T1000 (cell line): ENCODE data around the gene HACL1.
"Not testable (repeated sequence)": the region's sequence is repeated elsewhere in the genome, so short reads cannot be mapped to it uniquely, and the experiment has no call there.

Experiments
- DNase-seq: peaks from one replicate; lab custom pipeline; 2025; ENCODE audit warnings: mixed read lengths; lab: John Stamatoyannopoulos, UW

The HACL1 gene

DNA sequence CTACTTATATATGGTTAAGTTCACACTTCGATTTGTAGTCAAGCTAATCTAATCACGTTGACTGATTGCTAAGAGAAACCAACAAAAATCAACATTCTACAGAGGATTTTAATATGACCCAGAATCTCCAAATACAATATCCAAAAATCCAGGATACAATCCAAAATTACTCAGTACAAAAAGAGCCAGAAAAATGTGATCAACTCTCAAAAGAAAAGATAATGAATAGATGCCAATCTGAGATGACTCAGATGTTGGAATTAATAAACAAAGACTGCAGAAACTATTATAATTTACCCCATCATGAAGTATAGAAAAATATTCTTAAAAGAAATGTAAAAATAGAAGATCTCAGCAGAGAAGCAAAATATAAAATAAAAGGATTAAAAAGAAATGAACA is 22.3 kb downstream of the HACL1 start:
- no peak for DNase-seq

DNA sequence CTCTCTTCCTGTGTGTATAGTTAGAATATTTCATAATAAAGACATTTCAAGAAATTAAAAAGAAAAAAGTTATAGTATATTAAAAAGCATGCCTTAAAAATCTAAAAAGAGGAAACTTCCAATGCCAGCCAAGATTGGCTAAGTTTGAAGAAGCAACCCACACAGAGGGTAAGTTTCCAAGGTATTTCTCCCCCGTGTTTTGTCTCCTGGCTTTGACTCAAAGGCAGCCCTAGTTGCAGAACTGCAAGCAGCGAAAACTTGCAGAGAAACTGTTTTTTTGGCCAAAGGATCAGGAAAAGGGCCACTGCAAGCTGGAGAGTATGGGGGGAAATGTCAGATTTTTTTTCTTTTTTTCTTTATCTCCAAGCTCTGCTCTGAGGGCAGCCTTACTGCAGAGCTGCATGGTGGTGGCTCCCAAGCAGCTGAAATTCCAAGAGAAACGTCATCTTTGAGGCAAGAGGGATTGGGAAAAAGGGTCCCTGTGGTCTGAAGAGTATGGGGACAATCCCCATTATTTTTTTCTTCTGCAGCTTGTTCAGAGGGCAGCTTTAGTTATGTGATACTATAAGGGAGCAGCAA is 23.0 kb downstream of the HACL1 start:
- DNase-seq, result no peak

DNA sequence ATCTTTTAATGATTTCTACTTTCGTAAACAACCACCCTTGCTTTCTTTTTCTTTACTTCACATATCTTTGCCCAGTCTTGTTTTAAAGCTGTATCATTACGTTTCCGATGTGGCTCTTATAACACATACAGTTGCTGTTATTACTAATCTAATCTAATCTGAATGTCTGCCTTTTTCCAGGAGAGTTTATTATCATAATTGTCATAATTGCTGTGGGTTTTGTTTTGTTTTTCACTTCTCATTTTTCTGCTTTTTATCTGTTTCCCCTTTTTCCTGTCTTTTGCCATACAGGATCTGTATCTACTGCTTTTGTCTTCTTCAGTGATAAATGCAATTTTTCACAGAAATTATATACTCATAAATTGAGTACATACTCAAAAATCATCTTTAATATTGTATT is 24.9 kb downstream of the HACL1 start:
- DNase-seq, result no peak

DNA sequence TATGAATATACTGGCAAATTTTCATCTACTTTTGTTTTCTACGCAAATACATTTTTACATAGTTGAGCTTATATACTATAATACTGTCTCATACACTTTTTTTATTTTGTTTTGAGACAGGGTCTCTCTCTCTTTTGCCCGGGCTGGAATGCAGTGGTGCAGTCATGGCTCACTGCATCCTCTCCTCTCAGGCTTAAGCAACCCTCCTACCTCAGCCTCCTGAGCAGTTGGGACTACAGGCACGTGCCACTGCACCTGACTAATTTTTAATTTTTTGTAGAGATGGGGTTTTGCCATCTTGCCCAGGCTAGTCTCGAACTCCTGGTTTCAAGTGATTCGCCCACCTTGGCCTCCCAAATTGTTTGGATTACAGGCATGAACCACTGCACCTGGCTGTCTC is 25.9 kb downstream of the HACL1 start:
- DNase-seq, result no peak

DNA sequence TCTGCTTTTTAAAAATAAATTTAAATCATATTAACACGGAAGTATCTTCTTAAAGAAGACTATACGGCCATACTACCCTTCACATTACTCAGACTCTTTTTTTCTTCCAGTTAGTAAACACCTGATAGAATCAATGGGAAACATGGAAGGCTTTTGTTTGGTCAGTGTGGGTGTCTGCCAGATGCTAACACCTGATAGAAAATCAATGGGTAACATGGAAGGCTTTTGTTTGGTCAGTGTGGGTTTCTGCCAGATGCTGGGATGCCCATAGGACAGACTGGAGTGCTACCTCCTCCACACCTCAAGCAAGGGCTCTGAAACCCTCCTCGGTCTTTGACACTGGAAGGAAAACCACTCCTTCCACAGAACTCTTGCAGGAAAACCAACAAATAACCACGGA is 29.2 kb downstream of the HACL1 start:
- DNase-seq, result no peak

DNA sequence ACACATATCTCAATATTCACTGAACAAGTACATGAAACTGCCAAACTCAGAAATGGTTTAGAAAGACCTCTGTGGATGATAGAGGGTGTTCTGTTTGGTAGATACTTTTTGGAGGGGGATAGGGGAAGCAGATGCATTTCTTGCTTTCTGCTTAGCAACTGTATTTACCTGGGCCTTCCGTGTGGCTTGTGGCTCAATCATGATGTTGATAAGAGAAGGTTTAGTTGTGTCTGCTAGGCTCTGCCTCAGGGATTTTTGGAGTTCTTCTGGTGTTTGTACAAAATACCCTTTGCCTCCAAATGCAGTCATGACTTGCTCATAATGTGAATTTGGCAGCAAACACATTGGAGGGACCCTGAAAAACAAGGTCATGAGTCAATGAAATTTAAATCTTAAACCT is 38.2 kb downstream of the HACL1 start:
- DNase-seq, result no peak

DNA sequence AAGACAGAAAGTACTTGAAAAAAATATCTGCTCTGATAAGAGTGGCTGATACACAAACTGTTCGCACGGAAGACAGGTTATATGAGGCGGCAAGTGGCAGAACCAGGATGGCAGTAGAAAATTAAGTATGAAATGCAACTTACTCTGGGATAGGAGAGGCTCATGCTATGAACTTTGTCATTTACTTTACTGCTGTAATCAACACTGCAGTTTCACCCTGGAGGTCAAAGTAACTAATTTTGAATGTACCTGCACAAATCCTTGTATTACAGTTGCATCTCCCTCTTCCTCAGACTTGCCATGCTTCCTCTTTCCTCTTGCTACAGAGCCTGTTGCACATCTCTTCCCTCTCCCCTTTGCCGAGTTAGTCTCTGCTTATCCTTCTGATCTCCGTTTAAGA is 38.8 kb downstream of the HACL1 start:
- no peak for DNase-seq

DNA sequence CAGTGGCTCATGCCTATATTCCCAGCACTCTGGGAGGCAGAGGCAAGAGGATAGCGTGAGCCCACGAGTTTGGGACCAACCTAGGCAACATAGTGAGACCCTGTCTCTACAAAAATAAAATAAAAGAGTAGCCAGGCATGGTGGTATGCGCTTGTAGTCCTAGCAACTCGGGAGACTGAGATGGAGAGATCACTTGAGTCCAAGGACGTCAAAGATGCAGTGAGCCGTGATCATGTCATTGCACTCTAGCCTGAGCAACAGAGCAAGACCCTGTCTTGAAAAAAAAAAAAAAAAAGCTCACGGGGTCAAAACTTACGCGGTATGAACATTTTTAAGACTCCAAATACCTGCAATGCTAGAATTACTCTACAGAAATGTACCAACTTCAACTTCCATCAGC is 42.8 kb downstream of the HACL1 start:
- no peak for DNase-seq

DNA sequence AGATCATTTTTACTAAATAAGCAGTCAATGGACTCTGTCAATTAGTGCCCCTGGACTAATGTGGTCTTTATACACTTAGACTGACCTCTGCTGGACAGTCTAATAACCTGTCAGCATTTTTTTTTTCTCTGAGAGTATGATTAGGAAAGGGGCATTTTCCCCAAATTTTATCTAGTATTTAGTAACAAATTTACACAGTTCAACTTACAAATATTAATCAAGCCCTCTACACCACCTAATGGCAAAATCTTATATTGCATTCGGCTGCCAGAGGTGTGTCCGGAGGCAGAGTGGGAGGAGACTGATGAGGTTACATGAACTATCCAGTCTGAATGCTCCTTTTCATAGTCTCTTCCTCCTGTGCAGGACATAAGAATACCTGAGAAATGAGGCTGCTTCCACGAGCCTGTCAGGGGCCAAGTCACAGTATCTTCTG is 43.8 kb downstream of the HACL1 start:
- peak; percentile 35 for DNase-seq

DNA sequence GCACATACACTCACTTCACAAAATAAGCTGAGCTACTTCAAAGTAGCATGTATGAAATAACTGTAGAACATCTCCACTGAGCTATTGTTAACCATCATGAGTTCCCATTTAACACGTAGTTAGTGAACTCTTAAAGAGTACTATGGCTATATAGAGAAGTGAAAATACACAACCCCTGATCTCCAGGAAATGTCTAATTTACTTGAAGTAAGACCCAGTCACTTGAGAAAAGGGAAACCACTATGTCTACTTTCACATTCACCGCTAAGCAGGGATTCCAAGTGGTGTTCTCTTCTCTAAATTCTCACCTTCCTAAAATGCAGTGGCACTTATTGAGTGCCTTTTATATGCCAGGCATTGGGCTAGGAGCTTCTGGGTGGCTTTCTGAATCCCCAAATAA is 44.9 kb downstream of the HACL1 start:
- no peak for DNase-seq

DNA sequence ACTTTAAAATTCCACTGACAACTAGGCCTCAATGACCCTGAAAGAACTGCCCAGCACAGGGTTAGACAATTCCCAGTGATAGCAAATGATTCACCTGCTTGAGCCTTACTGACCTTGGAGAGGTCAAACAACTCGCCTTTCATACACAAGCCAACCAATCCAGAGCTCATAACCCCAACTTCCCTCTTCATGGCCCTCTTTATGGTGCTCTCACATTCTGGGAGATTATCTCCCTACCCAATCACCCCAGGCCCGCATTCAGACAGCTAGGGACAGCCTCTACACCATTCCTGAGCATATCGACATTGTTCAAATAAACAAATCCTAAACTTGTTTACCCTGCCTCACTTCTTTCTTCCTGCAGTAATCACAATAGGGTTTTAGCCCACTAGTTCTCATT is 47.6 kb downstream of the HACL1 start:
- DNase-seq, result no peak

DNA sequence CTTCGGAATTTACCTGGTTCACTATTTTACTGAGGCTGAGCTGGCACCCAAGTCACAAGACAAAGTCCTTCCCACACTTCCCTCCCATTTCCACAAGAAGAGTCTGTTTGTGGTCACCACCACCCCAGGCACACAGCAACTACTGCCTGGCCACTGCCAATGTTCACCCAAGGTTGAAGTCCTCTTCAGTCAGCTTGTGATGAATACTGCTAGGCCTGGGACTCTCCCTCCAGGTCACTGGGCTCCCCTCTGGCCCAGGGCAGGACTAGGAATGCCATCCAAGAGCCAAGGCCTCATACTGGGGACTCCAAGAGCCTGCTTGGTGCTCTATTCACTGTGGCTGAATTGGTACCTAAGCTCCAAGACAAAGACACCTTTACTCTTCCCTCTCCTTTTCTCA is 49.5 kb downstream of the HACL1 start:
- no peak for DNase-seq

DNA sequence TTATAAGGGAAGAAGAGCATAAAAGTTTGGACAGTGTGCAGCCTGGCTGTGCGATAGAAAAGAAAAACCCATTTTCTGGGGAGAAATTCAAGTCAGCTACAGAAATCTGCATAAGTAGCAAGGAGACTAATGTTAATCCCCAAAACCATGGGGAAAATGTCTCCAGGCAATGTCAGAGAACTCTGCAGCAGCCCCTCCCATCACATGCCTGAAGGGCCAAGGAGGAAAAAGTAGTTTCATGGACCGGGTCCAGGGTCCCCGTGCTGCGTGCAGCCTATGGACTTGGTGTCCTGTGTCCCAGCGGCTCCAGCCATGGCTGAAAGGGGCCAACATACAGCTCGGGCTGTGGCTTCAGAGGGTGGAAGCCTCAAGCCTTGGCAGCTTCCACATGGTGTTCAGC is 51.5 kb downstream of the HACL1 start:
- DNase-seq, result no peak

DNA sequence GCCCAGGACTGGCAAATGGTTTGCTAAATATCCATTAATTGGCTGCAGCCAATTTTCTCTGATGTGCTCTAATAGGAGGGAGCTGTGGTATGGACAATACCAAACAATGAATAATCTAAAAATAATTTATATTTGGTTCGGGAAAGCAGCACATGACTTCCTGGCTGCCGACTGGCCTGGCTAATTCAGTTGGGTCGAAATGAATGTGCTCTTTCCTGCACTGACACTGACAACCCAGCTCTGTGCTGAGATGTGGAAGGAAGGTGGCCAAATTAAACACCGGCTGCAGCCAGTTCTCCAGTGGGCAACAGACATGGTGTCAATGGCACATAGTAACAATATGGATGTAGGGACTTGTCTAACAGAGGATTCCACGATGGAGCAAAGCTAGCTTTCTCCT is 58.8 kb downstream of the HACL1 start:
- DNase-seq, result no peak

DNA sequence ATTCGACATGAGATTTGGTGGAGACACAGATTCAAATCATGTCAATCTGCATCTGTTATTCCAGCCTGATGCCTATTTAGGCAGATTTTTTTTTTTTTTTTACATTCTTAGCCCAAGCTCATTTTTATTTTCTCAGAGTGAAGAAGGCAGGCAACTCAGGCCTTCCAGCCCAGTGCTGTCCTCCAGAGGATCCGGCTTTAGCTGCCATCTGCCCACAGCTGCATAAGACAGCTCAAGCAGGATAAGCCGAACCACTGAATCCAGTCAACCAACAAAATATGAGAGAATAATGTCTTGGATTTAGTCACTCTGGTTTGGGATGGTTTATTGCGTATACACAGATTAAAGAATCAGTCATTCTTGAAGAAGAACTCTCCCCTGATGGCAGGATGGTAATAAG is 60.0 kb downstream of the HACL1 start:
- no peak for DNase-seq

DNA sequence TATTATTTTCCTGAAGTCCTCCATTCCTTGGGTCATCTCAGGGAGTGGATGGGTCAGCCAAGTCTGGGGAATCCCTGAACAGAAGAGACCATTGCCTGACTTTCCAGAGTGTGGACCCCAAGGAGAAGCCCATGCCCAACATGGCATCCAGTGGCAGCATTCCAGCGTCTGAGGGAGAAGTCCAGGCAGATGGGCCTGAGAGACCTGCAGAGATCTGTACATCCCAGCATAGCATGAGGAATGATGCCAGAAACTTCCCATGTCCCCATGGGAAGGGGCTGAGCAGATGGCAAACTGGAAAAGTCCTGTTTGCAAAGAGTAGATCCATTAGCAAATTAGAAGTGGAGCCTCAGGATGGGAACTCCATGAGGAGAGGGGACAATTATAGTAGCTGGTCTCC is 62.3 kb downstream of the HACL1 start:
- DNase-seq, result no peak

DNA sequence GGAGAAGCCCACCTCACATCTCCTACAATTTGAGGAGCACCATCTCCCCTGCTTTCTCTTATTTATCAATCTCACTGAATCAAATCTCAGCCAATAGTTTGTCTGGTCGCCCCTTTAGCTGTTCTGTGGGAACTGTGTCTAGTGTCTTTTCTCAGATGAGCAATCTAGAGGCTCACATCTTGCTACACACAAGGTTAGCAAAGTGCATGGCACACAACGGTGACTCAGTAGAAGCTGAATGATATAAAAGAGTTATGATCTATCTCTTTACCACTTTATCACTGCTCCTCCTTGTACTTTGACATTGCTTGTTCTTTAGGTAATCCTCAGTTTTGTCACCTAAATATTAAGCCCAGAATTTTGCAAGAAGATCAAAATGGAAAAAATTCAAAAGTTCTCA is 63.0 kb downstream of the HACL1 start:
- DNase-seq, result no peak

DNA sequence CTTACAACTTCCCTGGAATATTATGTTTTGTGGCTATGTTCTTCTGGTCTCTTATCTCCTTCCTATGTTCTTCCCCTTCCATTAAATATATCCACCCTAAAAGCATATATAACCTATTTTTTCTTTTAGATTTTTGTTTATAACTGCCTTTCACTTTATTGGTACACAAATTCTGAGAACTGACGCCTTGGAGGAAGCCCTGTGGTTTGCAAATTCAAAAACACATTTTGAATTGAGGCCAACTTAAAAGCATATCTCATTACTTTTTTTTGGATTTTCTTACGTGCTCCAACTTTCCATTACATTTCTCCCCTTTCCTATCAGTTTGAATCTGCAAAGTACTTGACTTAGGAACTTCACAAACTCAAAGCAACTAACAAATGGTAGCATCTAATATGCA is 64.5 kb downstream of the HACL1 start:
- DNase-seq, result no peak

DNA sequence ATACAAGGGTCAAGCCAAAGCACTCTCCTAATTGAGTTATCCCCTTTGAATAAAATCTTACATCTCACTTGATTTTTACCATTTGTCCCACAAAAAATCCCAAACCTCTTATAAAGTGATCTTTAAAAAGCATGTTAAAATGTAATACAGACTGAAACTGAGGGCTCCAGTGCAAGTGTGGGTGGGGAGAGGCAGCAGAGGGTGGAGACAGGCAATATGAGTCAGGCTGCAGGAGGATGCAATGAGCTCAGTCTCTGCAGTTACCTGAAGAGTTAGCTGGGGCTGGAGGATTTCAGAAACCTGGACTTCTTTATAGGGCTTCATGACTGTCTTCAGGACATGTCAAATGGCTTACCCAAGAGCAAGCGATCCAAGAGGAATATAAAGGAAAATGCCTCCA is 65.6 kb downstream of the HACL1 start:
- no peak for DNase-seq

DNA sequence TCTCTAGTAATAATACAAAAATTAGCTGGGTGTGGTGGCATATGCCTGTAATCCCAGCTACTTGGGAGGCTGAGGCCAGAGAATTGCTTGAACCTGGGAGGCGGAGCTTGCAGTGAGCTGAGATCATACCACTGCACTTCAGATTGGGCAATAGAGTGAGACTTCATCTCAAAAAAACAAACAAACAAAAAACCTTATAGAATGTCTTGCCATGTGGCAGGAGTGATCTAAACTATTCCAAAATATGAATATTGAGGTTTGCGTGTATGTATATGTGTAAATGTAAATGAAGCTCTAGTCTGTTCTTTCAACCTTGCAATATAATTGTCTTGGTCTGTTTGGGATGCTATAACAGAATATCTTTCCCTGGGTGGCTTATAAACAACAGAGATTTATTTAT is 68.8 kb downstream of the HACL1 start:
- not testable (repeated sequence) for DNase-seq

DNA sequence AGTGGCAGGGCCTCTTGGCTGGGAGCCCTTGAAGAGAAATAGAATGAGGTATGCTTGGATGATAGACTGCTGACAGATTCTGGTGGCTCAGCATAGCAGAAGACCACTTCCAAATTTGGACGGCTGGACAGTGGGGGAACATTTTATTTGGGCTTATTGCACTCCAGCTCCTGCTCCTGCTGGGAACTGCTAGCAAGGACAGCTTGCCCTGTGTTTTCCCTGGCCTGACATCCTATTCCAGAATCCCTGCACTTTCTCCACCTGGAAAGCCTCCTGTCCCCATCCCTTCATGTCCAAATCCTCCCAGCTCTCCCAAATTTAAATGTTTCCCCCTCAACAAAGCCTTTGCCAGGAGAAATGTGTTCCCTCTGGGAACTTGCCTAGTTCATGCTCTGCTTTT is 70.0 kb downstream of the HACL1 start:
- no peak for DNase-seq

DNA sequence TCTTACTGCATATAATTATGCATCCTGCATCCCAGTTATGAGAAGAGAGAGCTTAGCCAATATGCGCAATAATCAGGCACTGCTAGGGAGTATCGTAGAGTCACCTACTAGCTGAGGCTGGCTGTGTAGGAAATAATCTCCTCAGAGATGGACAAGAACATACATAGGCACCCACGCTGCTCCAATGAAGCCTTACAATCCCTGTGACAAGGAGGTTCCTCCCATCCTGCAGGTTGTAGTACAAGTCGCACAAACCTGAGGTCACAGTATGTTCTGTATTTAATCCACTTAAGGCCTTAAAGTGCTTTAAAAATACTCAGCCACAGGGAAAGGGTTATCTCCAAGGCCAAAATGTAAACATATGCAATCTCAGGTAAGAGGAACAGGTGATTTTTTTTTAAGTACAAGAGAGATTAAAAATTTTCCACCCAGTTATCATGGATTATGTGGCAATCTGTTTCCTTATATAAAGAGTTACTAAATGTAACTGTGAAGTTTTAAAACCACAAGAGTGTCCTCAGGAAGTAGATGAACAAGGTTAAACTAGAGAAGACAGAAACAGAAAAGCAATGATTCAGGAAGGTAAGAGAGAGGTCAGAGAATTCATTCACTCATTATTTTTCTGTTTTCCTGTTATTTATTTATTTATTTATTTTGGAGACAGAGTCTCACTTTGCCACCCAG is 72.4 kb downstream of the HACL1 start:
- no peak for DNase-seq

DNA sequence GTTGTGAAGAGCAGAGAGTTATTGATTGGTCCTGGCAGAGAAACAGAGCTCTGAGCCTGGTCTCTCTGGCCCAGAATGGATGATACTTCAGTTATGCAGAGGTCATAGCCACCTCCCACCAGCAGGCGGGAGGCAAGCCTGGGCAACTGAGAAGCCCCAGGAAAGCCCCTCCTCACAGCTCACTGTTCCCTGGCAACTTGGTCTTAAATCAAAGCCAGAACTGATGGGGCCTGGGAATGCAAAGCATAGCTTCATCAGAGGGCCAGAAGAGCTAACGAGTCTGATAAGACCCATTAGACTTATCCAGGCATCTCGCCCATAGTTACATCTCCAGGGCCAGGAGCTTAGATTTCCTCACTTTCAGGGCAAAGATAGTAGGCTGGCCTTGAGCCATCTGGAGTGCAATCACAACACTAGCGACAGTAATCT is 74.3 kb downstream of the HACL1 start:
- DNase-seq, result no peak

DNA sequence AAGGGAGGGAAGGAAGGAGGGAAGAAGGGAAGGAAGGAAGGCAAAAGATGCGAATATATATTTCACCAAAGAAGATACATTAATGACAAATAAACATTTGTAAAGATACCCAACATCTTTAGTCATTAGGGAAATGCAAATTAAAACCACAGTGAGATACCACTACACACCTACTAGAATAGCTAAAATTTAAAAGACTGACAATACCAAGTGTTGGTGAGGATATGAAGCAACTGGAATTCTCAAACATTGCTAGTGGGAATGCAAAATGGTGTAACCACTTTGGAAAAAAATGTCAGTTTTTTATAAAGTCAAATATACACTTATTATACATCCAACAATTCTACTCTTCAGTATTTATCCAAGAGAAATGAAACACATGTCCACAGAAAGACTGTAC is 75.6 kb downstream of the HACL1 start:
- DNase-seq, result no peak
